Stimulated activated CD4-positive, alpha-beta T cell treated with anti-CD3 and anti-CD28 coated beads, Interleukin-1b, Interleukin-23, amount 100 ng/mL, for 48 hours (primary cell): Measurements from ENCODE around the gene CDT1.
"Not testable (repeated sequence)": the region's sequence is repeated elsewhere in the genome, so short reads cannot be mapped to it uniquely, and the experiment has no call there.

Experiments used
- DNase-seq: peaks from one replicate; pipeline ENCODE4 v3.0.0-alpha.2; 2020

CDT1 gene

GRCh38 chr16:88769617-88770460 lies 33.8 kb upstream of the CDT1 start:
- DNase-seq, result no peak

- DNase-seq, result no peak
Observed at GRCh38 chr16:88770461-88771293, 32.9 kb upstream of the CDT1 start.

- DNase-seq, result no peak
Observed at GRCh38 chr16:88771294-88771772, 32.3 kb upstream of the CDT1 start.

GRCh38 chr16:88771781-88772180 lies 31.8 kb upstream of the CDT1 start:
- not testable (repeated sequence) for DNase-seq

- DNase-seq, result no peak
Observed at GRCh38 chr16:88772871-88773811, 30.4 kb upstream of the CDT1 start.

GRCh38 chr16:88773812-88774291 lies 29.7 kb upstream of the CDT1 start:
- no peak for DNase-seq

- no peak for DNase-seq
Observed at GRCh38 chr16:88774544-88775393, 28.8 kb upstream of the CDT1 start.

GRCh38 chr16:88775825-88776224 lies 27.8 kb upstream of the CDT1 start:
- no peak for DNase-seq

- no peak for DNase-seq
Observed at GRCh38 chr16:88777471-88778270, 25.9 kb upstream of the CDT1 start.

- no peak for DNase-seq
Observed at GRCh38 chr16:88778271-88778525, 25.4 kb upstream of the CDT1 start.

GRCh38 chr16:88778541-88779065 lies 25.0 kb upstream of the CDT1 start:
- DNase-seq, result no peak

- no peak for DNase-seq
Observed at GRCh38 chr16:88779406-88780141, 24.0 kb upstream of the CDT1 start.

- DNase-seq, result no peak
Observed at GRCh38 chr16:88780142-88781062, 23.2 kb upstream of the CDT1 start.

- peak; percentile 80 for DNase-seq
Observed at GRCh38 chr16:88781140-88782077, 22.2 kb upstream of the CDT1 start.

- DNase-seq, result peak; percentile 89
Observed at GRCh38 chr16:88782454-88783390, 20.9 kb upstream of the CDT1 start.

GRCh38 chr16:88783391-88784073 lies 20.1 kb upstream of the CDT1 start:
- no peak for DNase-seq
